Measurements from ENCODE around the gene FOXF1.

FOXF1 gene

GRCh38 chr16:86492961-86493629, 17.2 kb upstream of the FOXF1 start:
- DNase-seq (ENCODE audit: low read depth in 2 of 2), result no peak

- no peak for DNase-seq (ENCODE audit: low read depth in 2 of 2)
Observed at GRCh38 chr16:86494039-86494564, 16.2 kb upstream of the FOXF1 start.

- no peak for DNase-seq (ENCODE audit: low read depth in 2 of 2)
Observed at GRCh38 chr16:86494565-86495356, 15.6 kb upstream of the FOXF1 start.

- no peak for DNase-seq (ENCODE audit: low read depth in 2 of 2)
Observed at GRCh38 chr16:86495357-86495701, 15.0 kb upstream of the FOXF1 start.

- no peak for DNase-seq (ENCODE audit: low read depth in 2 of 2)
Observed at GRCh38 chr16:86495756-86496261, 14.5 kb upstream of the FOXF1 start.

GRCh38 chr16:86496262-86496928, 13.9 kb upstream of the FOXF1 start:
- DNase-seq (ENCODE audit: low read depth in 2 of 2), result no peak

GRCh38 chr16:86496929-86497461, 13.3 kb upstream of the FOXF1 start:
- no peak for DNase-seq (ENCODE audit: low read depth in 2 of 2)

GRCh38 chr16:86497551-86498021, 12.7 kb upstream of the FOXF1 start:
- no peak for DNase-seq (ENCODE audit: low read depth in 2 of 2)

- no peak for DNase-seq (ENCODE audit: low read depth in 2 of 2)
Observed at GRCh38 chr16:86498155-86498670, 12.1 kb upstream of the FOXF1 start.

- no peak for DNase-seq (ENCODE audit: low read depth in 2 of 2)
Observed at GRCh38 chr16:86498671-86499439, 11.5 kb upstream of the FOXF1 start.

- no peak for DNase-seq (ENCODE audit: low read depth in 2 of 2)
Observed at GRCh38 chr16:86499440-86499786, 10.9 kb upstream of the FOXF1 start.

GRCh38 chr16:86499889-86500707, 10.2 kb upstream of the FOXF1 start:
- no peak for DNase-seq (ENCODE audit: low read depth in 2 of 2)

GRCh38 chr16:86500708-86501510, 9.4 kb upstream of the FOXF1 start:
- DNase-seq (ENCODE audit: low read depth in 2 of 2), result no peak

- DNase-seq (ENCODE audit: low read depth in 2 of 2), result no peak
Observed at GRCh38 chr16:86501989-86502855, 8.1 kb upstream of the FOXF1 start.

GRCh38 chr16:86502856-86503748, 7.2 kb upstream of the FOXF1 start:
- no peak for DNase-seq (ENCODE audit: low read depth in 2 of 2)

- DNase-seq (ENCODE audit: low read depth in 2 of 2), result no peak
Observed at GRCh38 chr16:86503830-86504229, 6.5 kb upstream of the FOXF1 start.

Measured in stimulated activated CD4-positive, alpha-beta T cell treated with anti-CD3 and anti-CD28 coated beads, Interleukin-15, amount 100 ng/mL, for 48 hours (primary cell).